ENCODE results near the gene GPRIN1.

GPRIN1 gene

GRCh38 chr5:176573564-176574296 is 36.2 kb downstream of the GPRIN1 start (continued):
- no peak for TF ChIP-seq ZNF26 (tag by site-specific recombination; IDR thresholded peaks at IDR 0.05)
- TF ChIP-seq SALL2 (tag by site-specific recombination; IDR thresholded peaks at IDR 0.05; ENCODE audit: borderline replicate concordance), result no peak
- no peak for TF ChIP-seq SP2 (tag by site-specific recombination; IDR thresholded peaks at IDR 0.05)
- TF ChIP-seq ZNF350 (tag by site-specific recombination; IDR thresholded peaks at IDR 0.05), result no peak
- TF ChIP-seq SP7 (tag by site-specific recombination; IDR thresholded peaks at IDR 0.05), result peak; percentile 27; the same call in 1 of the 2 replicates
- no peak for TF ChIP-seq KLF7 (tag by site-specific recombination; IDR thresholded peaks at IDR 0.05; ENCODE audit: borderline replicate concordance)
- peak; percentile 27; the same call in 1 of the 2 replicates for TF ChIP-seq ZBTB20 (tag by site-specific recombination; IDR thresholded peaks at IDR 0.05)
- peak; percentile 46; the same call in 1 of the 2 replicates for TF ChIP-seq ZNF18 (tag by site-specific recombination; IDR thresholded peaks at IDR 0.05)
- TF ChIP-seq ZNF600 (tag by site-specific recombination; IDR thresholded peaks at IDR 0.05), result 0 out of 2 replicates have a peak, but pooled peaks have one; percentile 21
- peak; percentile 63 for TF ChIP-seq GLIS2 (tag by site-specific recombination; IDR thresholded peaks at IDR 0.05)
- TF ChIP-seq MYNN (tag by site-specific recombination; IDR thresholded peaks at IDR 0.05; ENCODE audit: borderline replicate concordance), result no peak
- TF ChIP-seq ZNF776 (tag by site-specific recombination; IDR thresholded peaks at IDR 0.05; ENCODE audit: borderline replicate concordance), result no peak
- 0 out of 2 replicates have a peak, but pooled peaks have one; percentile 44 for TF ChIP-seq ZNF24 (tag by site-specific recombination; IDR thresholded peaks at IDR 0.05)
- TF ChIP-seq KLF10 (tag by site-specific recombination; IDR thresholded peaks at IDR 0.05), result no peak
- TF ChIP-seq ZNF704 (tag by site-specific recombination; IDR thresholded peaks at IDR 0.05), result no peak
- TF ChIP-seq ZBTB10 (tag by site-specific recombination; IDR thresholded peaks at IDR 0.05), result peak; percentile 35; the same call in 1 of the 2 replicates
- TF ChIP-seq KLF9 (tag by site-specific recombination; IDR thresholded peaks at IDR 0.05; ENCODE audit: low read depth), result no peak

- H3K36me3 ChIP-seq (ENCODE audit: control insufficient read depth in 2 of 2, insufficient read depth in 1 of 2, low read length in 2 of 2), result no peaks in the 10 kb centered on the region
- POLR2A ChIA-PET, result no interaction called here
- TF ChIP-seq ZNF513 (tag by site-specific recombination; IDR thresholded peaks at IDR 0.05), result no peak
- TF ChIP-seq ELK4 (IDR thresholded peaks at IDR 0.05; ENCODE audit: borderline replicate concordance, low read depth, low read length), result no peak
- no peak for TF ChIP-seq ZBTB17 (tag by site-specific recombination; IDR thresholded peaks at IDR 0.05)
- no peak for TF ChIP-seq ZNF473 (tag by site-specific recombination; IDR thresholded peaks at IDR 0.05)
- TF ChIP-seq ZNF174 (tag by site-specific recombination; IDR thresholded peaks at IDR 0.05), result no peak
- no peak for TF ChIP-seq ZNF2 (tag by site-specific recombination; IDR thresholded peaks at IDR 0.05)
- no peak for TF ChIP-seq ZNF585B (tag by site-specific recombination; IDR thresholded peaks at IDR 0.05)
Measured at GRCh38 chr5:176570044-176570443, 39.9 kb downstream of the GPRIN1 start.

More at GRCh38 chr5:176570044-176570443, 39.9 kb downstream of the GPRIN1 start:
- CTCF ChIA-PET, result interaction anchor here (0.8 to 1.5 kb wide), 4 partner anchors 9 to 840 kb away, joined by 3 to 7 read pairs (median 3); no protein-coding TSS in a partner anchor
- no peak overlapping the region for H3K27ac ChIP-seq (ENCODE audit: extremely low read depth, low read depth, low read length)
- H3K4me3 ChIP-seq (ENCODE audit: low read depth, low read length), result no peak overlapping the region
- H3K4me1 ChIP-seq (ENCODE audit: control insufficient read depth, insufficient read depth, low read length), result no peaks in the 10 kb centered on the region
- no peaks in the 10 kb centered on the region for H3K9me3 ChIP-seq (ENCODE audit: control insufficient read depth, insufficient read depth, low read depth, low read length)
